ENCODE data around the gene CD200R1.
"Not testable (repeated sequence)": the region's sequence is repeated elsewhere in the genome, so short reads cannot be mapped to it uniquely, and the experiment has no call there.

CD200R1 gene

GRCh38 chr3:112974178-112974517 lies 755 bp downstream of the CD200R1 start:
- no peak for DNase-seq (ENCODE audit: low read depth)

GRCh38 chr3:112973325-112974177 lies 1.4 kb downstream of the CD200R1 start:
- no peak for DNase-seq (ENCODE audit: low read depth)

DNA sequence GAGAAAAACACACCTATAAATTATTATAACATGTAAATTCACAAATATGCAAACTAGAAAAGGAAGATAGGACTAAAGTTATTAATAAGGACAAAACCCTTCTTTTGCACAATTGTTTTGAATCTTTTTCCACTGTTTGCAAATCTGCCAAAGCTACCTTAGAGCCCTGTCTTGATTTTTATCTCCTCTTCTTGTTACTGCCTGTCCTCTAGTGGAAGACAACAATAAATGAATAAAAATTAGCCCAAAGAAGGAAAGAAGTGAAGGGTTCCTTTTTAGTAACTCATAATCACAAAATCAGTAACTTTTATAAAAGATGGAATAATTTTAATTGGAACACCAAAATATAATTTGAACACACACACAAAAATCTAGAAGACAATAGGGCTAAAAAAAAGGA lies 2.7 kb downstream of the CD200R1 start:
- no peak for DNase-seq (ENCODE audit: low read depth)

- no peak for DNase-seq (ENCODE audit: low read depth)
Measured at GRCh38 chr3:112967828-112968227, 7.1 kb downstream of the CD200R1 start.

- no peak for DNase-seq (ENCODE audit: low read depth)
Measured at GRCh38 chr3:112967425-112967824, 7.5 kb downstream of the CD200R1 start.

DNA sequence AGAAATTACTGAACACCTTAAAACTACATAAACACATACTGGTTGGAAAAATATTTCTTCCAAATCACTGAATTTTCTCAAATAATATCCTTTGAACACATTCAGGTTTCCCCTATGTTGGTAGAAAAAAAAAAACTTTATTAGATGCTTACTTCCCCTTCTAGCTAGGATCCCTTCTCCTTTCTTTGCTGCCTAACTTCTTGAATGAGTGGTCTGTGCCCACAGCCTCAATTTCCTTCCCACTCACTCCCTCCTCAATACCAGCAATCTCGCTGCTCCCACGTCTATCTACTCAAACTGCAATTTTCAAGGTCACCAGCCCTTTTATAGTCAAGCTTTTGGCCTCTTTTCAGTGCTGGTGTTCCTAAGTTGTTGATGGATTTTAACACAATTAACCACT lies 8.3 kb downstream of the CD200R1 start:
- DNase-seq (ENCODE audit: low read depth), result no peak

DNA sequence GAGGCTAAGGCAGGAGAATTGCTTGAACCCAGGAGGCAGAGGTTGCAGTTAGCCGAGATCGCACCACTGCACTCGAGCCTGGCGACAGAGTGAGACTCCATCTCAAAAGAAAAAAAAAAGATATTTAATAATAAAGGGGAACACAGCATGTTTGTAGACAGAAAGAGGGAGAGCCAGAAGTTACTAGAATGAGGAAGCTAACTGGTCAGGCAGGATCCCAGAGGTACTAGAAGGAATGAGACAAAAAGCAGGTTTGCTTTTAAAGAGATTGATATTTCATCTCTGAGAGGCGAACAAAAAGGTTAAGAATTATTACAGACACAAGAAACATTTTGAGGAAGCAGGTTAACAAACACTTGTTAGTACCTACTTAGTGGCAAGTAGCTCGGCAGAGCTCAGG lies 9.2 kb downstream of the CD200R1 start:
- no peak for DNase-seq (ENCODE audit: low read depth)

GRCh38 chr3:112963683-112964082 lies 11.2 kb downstream of the CD200R1 start:
- no peak for DNase-seq (ENCODE audit: low read depth)

GRCh38 chr3:112958811-112959560 lies 15.9 kb downstream of the CD200R1 start:
- no peak for DNase-seq (ENCODE audit: low read depth)

- no peak for DNase-seq (ENCODE audit: low read depth)
Measured at GRCh38 chr3:112956351-112956750, 18.6 kb downstream of the CD200R1 start.

DNA sequence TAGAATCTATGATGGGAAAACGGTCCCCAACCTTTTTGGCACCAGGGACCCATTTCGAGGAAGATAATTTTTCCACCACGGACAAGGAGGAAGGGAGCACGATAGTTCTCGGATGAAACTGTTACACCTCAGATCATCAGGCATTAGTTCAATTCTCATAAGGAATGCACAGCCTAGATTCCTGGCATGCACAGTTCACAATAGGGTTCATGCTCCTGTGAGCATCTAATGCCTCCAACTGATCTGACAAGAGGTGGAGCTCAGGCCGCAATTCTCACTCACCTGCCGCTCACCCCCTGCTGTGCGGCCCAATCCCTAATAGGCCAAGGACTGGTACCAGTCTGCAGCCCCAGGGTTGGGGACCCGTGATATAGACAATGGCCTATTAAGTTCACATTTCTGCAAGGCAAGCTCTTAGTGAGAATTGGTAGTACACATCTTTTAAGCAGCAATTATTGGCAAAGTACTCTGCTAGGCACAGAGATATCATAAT lies 26.5 kb downstream of the CD200R1 start:
- no peak for DNase-seq (ENCODE audit: low read depth)

DNA sequence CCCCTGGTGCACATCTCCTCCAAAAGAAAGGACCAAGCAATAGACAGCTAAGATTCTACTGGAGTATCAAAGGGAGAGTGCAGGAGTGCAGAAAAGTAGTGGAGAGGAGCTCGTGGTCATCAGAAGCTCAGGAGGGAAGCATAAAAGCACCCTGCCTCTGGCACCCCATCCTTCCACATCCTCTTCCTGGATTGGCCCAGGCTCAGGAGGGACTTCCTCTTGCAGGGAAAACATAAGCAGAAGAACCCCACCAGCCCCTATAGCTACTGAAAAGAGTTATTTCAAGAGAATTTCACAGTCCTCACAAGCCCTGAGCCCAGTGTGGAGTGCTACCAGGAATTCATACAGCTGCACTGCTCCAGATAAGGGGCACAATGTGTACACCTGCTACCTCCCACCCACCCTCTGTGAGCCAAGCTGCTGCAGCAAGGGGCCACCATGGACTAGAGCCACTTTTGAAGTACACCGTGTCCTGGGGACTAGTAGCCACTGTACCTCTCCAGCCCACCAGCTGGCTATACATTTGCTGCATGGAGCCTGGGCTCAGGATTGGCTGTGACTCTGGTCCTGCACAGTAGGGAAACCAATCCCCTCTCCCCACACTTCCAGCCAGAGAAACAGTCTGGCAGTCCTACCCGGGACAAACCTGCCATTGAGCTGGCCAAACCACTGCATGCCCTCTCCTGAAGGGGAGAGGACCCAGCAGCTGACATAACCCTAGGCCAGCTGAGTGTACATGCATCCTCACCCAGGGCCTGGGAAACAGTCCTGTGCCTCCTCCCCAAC lies 43.0 kb downstream of the CD200R1 start:
- no peak for DNase-seq (ENCODE audit: low read depth)

GRCh38 chr3:112930771-112931170 lies 44.1 kb downstream of the CD200R1 start:
- DNase-seq (ENCODE audit: low read depth), result no peak

- DNase-seq (ENCODE audit: low read depth), result no peak
Measured at GRCh38 chr3:112925969-112926368, 48.9 kb downstream of the CD200R1 start.

GRCh38 chr3:112925560-112925959 lies 49.3 kb downstream of the CD200R1 start:
- no peak for DNase-seq (ENCODE audit: low read depth)

DNA sequence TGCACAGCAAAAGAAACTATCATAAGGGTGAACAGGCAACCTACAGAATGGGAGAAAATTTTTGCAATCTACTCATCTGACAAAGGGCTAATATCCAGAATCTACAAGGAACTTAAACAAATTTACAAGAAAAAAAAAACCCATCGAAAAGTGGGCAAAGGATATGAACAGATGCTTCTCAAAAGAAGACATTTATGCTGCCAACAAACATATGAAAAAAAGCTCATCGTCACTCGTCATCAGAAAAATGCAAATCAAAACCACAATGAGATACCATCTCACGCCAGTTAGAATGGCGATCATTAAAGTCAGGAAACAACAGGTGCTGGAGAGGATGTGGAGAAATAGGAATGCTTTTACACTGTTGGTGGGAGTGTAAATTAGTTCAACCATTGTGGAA lies 55.4 kb downstream of the CD200R1 start:
- not testable (repeated sequence) for DNase-seq (ENCODE audit: low read depth)

DNA sequence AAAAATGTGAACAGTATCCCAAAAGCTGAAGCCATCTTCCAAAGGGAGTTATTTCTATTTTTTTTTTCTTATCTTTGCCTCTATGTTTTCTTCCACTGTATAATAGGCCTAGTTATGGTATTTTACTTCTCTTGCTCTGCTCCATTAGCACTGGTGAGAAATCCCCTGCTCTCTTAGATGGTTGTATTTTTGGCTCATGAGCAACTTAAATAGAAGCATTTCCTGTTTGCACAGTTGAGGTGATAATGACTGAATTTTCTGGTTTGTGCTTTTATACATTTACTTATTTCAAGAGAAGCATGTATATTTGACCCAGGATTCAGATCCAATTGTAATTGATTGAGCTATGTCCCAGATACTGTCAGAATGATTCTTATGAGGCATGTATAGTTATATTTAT lies 66.7 kb downstream of the CD200R1 start:
- no peak for DNase-seq (ENCODE audit: low read depth)

DNA sequence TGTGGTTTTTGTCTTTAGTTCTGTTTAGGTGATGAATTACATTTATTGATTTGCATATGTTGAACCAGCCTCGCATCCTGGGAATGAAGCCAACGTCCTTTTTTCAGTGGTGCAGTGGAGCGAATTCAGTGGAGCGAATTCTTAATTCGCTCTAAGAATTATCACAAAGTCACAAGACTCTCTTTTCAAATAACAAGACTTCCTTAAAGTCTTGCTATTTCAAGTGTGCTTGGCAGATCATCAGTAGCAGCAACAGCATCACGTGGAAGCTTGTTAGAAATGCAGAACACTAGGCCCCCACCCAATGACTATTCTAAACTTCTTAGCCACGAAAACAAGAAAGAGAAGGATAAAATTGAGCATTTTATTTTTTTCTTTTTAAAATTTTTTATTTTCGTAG lies 70.1 kb downstream of the CD200R1 start:
- no peak for DNase-seq (ENCODE audit: low read depth)

- no peak for DNase-seq (ENCODE audit: low read depth)
Measured at GRCh38 chr3:112900113-112900512, 74.8 kb downstream of the CD200R1 start.

GRCh38 chr3:112897791-112898190 lies 77.1 kb downstream of the CD200R1 start:
- no peak for DNase-seq (ENCODE audit: low read depth)

DNA sequence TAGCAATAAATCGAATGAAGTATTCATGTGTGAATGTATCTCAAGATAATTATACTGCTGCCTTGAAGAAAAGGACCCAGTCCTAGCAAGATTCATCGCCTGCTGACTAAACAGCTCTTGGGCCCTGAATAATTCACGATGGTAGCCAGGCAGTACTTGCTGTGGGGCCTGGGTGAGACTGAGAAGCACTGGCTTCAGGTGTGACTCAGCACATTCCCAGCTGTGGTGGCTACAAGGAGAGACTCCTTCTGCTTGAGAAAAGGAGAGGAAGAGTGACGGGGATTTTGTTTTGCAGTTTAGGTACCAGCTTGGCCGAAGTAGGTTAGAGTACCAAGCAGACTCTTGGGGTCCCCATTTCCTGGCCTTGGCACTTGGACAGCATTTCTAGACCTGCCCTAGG lies 80.6 kb downstream of the CD200R1 start:
- no peak for DNase-seq (ENCODE audit: low read depth)

GRCh38 chr3:112889357-112889756 lies 85.5 kb downstream of the CD200R1 start:
- no peak for DNase-seq (ENCODE audit: low read depth)
